Measurements from ENCODE around the gene RNF32.

DNA sequence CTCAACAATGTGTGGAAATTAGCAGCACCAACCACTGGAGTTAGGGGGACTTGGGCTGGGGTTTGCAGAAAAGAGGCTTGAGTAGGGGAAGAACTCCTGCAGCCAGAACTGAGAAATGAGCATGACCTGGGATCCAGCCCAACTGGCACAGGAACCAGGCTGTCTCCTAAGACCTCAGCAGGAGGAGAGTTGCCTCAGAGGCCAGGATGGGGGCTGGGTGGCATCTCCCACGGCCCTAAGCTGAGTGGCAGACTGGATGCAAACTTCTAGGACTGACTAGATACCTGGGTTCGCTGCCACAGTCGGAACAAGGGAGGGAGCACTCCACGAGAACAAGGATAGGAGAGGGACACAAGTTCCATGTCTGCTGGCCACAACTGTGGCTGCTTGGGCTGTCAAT, 62.6 kb downstream of the RNF32 start:
- TF ChIP-seq CTCF (conservative IDR thresholded peaks at IDR 0.05) (no peak), EZH2 (IDR thresholded peaks at IDR 0.05; ENCODE audit: low read depth) (no peak)

All from PC-9 (cell line).